Body of pancreas (tissue), 4 donors: ENCODE results near the gene RIN3.

Source experiments
- CTCF ChIP-seq, 7 experiments: fragments of 450-650 bp in 4 of 7; fragments of 200-600 bp in 3 of 7; sonication (generic) in 3 of 7; IDR thresholded peaks; one replicate each; pipeline ENCODE4 v1.5.1; 2016 to 2019; ENCODE audit warnings: antibody characterized with exemption in 7 of 7
- POLR2A ChIP-seq, 3 donors: fragments of 450-650 bp; IDR thresholded peaks; one replicate each; pipeline ENCODE4 v1.6.1; 2016; ENCODE audit warnings: antibody characterized with exemption in 3 of 3, mild to moderate bottlenecking in 2 of 3

- TF ChIP-seq CTCF (IDR thresholded peaks at IDR 0.05): no peak
- no peak for TF ChIP-seq POLR2A (IDR thresholded peaks at IDR 0.05)
Measured at GRCh38 chr14:92516966-92517506, 3.5 kb downstream of the RIN3 start.
